Esophagus muscularis mucosa (tissue), 3 donors: ENCODE results near the gene LETM1.

ENCODE experiments used
- POLR2AphosphoS5 ChIP-seq, 2 donors: sonication (generic); formaldehyde crosslinking; IDR thresholded peaks; one replicate each; pipeline ENCODE4 v1.6.1; 2017; ENCODE audit warnings: antibody characterized with exemption in 2 of 2
- TF ChIP-seq, protein P1 (sequence below), 3 experiments: fragments of 200-600 bp in 2 of 3; fragments of 450-650 bp in 1 of 3; sonication (generic) in 2 of 3; IDR thresholded peaks; one replicate each; pipeline ENCODE4 v1.5.1; 2017 to 2019; ENCODE audit warnings: antibody characterized with exemption in 3 of 3, mild to moderate bottlenecking in 2 of 3, moderate library complexity in 1 of 3

DNA sequence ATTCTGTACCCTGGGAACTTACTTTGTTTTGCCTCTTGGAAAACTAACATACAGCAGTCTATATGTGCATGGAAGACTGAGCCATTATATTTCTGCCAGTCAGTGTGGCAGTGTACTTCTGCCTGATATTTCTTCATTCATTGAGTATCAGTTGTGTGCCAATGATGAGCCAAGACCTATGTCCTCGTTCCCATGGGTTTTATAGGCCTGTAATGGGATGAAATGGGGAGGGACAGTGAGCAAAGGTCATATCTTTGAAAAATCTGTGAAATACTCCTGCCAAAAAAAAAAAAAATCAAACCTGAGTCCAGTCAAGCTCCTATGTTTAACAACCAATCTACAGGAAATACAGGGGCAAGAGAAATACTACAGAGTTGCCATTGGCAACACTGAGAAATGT lies 24.4 kb upstream of the LETM1 start:
- TF ChIP-seq, protein P1, sequence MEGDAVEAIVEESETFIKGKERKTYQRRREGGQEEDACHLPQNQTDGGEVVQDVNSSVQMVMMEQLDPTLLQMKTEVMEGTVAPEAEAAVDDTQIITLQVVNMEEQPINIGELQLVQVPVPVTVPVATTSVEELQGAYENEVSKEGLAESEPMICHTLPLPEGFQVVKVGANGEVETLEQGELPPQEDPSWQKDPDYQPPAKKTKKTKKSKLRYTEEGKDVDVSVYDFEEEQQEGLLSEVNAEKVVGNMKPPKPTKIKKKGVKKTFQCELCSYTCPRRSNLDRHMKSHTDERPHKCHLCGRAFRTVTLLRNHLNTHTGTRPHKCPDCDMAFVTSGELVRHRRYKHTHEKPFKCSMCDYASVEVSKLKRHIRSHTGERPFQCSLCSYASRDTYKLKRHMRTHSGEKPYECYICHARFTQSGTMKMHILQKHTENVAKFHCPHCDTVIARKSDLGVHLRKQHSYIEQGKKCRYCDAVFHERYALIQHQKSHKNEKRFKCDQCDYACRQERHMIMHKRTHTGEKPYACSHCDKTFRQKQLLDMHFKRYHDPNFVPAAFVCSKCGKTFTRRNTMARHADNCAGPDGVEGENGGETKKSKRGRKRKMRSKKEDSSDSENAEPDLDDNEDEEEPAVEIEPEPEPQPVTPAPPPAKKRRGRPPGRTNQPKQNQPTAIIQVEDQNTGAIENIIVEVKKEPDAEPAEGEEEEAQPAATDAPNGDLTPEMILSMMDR (IDR thresholded peaks at IDR 0.05), result no peak
- no peak for TF ChIP-seq POLR2AphosphoS5 (IDR thresholded peaks at IDR 0.05)
